Right ventricle myocardium inferior (tissue), 1 donor: ENCODE results near the gene MAPK9. TPM values are rescaled to one million over a fixed set of nuclear protein-coding genes. Genes with fewer than 3 reads are reported as not detected.
A peak's percentile ranks its signal among the peaks of the same experiment; 100 is the strongest.

Experiments used
- ATAC-seq: fragments of 200-7000 bp; cut with Tn5 transposase; one replicate; pipeline ENCODE4 v1.9.1; 2020; ENCODE audit warnings: mild to moderate bottlenecking, moderate library complexity
- DNase-seq: peaks from one replicate; pipeline ENCODE4 v3.0.0; 2021; ENCODE audit errors: missing footprints
- intact Hi-C: fragments of 100-400 bp; cut with DNase I; formaldehyde crosslinking; loops from one replicate; pipeline ENCODE4 v1.11.0; 2022
- total RNA-seq: library from RNA; stranded (reverse); fragmentation: NEBNext Ultra II Directional; extraction: Animal tissue kit (Norgen Biotek cat#: 25700); gene quantifications from one replicate; pipeline ENCODE4 v1.2.1, GENCODE V29; 2021
- donor health status: DM: no; HTN: yes; CAD: no; lungs with severe emphysema.

The MAPK9 gene
- total RNA-seq, 1 donor from 2014 or later, result 41.7 TPM

GRCh38 chr5:180259260-180259611, 32.6 kb downstream of the MAPK9 start:
- no peak for ATAC-seq
- intact Hi-C loops, result no loop called here
- DNase-seq, result no peak

- ATAC-seq (no peak), DNase-seq (no peak)
- intact Hi-C loops, result no loop called here
Observed at GRCh38 chr5:180253036-180253824, 38.7 kb downstream of the MAPK9 start.

GRCh38 chr5:180251887-180252286, 40.0 kb downstream of the MAPK9 start:
- no peak for ATAC-seq
- no peak for DNase-seq
- intact Hi-C loops, result no loop called here

GRCh38 chr5:180251141-180251540, 40.7 kb downstream of the MAPK9 start:
- no peak for DNase-seq
- no peak for ATAC-seq
- intact Hi-C loops, result no loop called here

GRCh38 chr5:180250329-180250728, 41.6 kb downstream of the MAPK9 start:
- DNase-seq, result no peak
- intact Hi-C loops, result no loop called here
- ATAC-seq, result no peak

GRCh38 chr5:180241600-180241999, 50.3 kb downstream of the MAPK9 start:
- ATAC-seq, result no peak

GRCh38 chr5:180238631-180239030, 53.3 kb downstream of the MAPK9 start:
- intact Hi-C loops, result no loop called here
- ATAC-seq, result no peak
- DNase-seq, result no peak

More at GRCh38 chr5:180241600-180241999, 50.3 kb downstream of the MAPK9 start:
- DNase-seq, result no peak
- intact Hi-C loops, result no loop called here

GRCh38 chr5:180235846-180236245, 56.0 kb downstream of the MAPK9 start:
- ATAC-seq (no peak), DNase-seq (no peak)
- intact Hi-C loops, result no loop called here

- ATAC-seq, result no peak
- no peak for DNase-seq
- intact Hi-C loops, result no loop called here
Observed at GRCh38 chr5:180235077-180235476, 56.8 kb downstream of the MAPK9 start.

- intact Hi-C loops, result no loop called here
- DNase-seq (no peak), ATAC-seq (no peak)
Observed at GRCh38 chr5:180234271-180234670, 57.6 kb downstream of the MAPK9 start.

- ATAC-seq, result no peak
- intact Hi-C loops, result no loop called here
- DNase-seq, result no peak
Observed at GRCh38 chr5:180233729-180234128, 58.2 kb downstream of the MAPK9 start.

- no peak for ATAC-seq
- DNase-seq, result no peak
Observed at GRCh38 chr5:180230017-180230416, 61.9 kb downstream of the MAPK9 start.

GRCh38 chr5:180222056-180222455, 69.8 kb downstream of the MAPK9 start:
- intact Hi-C loops, result no loop called here
- no peak for DNase-seq
- ATAC-seq, result no peak

More at GRCh38 chr5:180230017-180230416, 61.9 kb downstream of the MAPK9 start:
- intact Hi-C loops, result no loop called here

GRCh38 chr5:180217797-180218196, 74.1 kb downstream of the MAPK9 start:
- DNase-seq (no peak), ATAC-seq (no peak)
- intact Hi-C loops, result no loop called here

- DNase-seq, result no peak
- no peak for ATAC-seq
- intact Hi-C loops, result no loop called here
Observed at GRCh38 chr5:180216646-180217171, 75.2 kb downstream of the MAPK9 start.

- ATAC-seq, result no peak
- intact Hi-C loops, result no loop called here
Observed at GRCh38 chr5:180215783-180216630, 75.9 kb downstream of the MAPK9 start.

GRCh38 chr5:180214870-180215770, 76.8 kb downstream of the MAPK9 start:
- no peak for DNase-seq
- ATAC-seq, result no peak
- intact Hi-C loops, result no loop called here

More at GRCh38 chr5:180215783-180216630, 75.9 kb downstream of the MAPK9 start:
- DNase-seq, result no peak

- peak; percentile 7 for ATAC-seq
- DNase-seq, result no peak
- intact Hi-C loops, result no loop called here
Observed at GRCh38 chr5:180213657-180214207, 78.2 kb downstream of the MAPK9 start.

- intact Hi-C loops, result no loop called here
Observed at GRCh38 chr5:180213256-180213600, 78.7 kb downstream of the MAPK9 start.

More at GRCh38 chr5:180213256-180213600, 78.7 kb downstream of the MAPK9 start:
- ATAC-seq, result no peak
- DNase-seq, result no peak
